HepG2 (cell line): ENCODE measurements around the gene TNS4. TPM values are rescaled to one million over a fixed set of nuclear protein-coding genes. Genes with fewer than 3 reads are reported as not detected.

ENCODE experiments used
- CBX2 ChIP-seq, 2 experiments: fragments of 200-600 bp in 1 of 2; sonication (generic); formaldehyde crosslinking in 1 of 2; IDR thresholded peaks; 2 replicates each; pipeline versions ENCODE4 v1.7.0 to v1.8.1; 2018 to 2022; ENCODE audit warnings: low read depth in 2 of 2, low read length in 1 of 2, mild to moderate bottlenecking in 1 of 2, missing genetic modification reagents in 1 of 2
- POGZ ChIP-seq: sonication (generic); formaldehyde crosslinking; IDR thresholded peaks from 2 replicates; pipeline ENCODE4 v1.4.0; 2020; ENCODE audit warnings: mild to moderate bottlenecking, missing genetic modification reagents
- SAP130 ChIP-seq: IDR thresholded peaks from 2 replicates; pipeline ENCODE4 v1.6.1; 2016; ENCODE audit warnings: low read depth
- ZBED4 ChIP-seq: sonication (generic); formaldehyde crosslinking; IDR thresholded peaks from 2 replicates; pipeline ENCODE4 v1.4.0; 2020; ENCODE audit warnings: missing genetic modification reagents, borderline replicate concordance
- ZNF3 ChIP-seq: IDR thresholded peaks from 2 replicates; pipeline ENCODE4 v1.7.0; 2017; ENCODE audit warnings: inconsistent platforms
- ZNF367 ChIP-seq: sonication (generic); formaldehyde crosslinking; IDR thresholded peaks from 2 replicates; pipeline ENCODE4 v1.4.0; 2020; ENCODE audit warnings: missing genetic modification reagents, borderline replicate concordance
- ZNF441 ChIP-seq: sonication (generic); formaldehyde crosslinking; IDR thresholded peaks from 2 replicates; pipeline ENCODE4 v1.7.0; 2021; ENCODE audit warnings: missing genetic modification reagents, borderline replicate concordance
- ZNF512 ChIP-seq: sonication (generic); formaldehyde crosslinking; IDR thresholded peaks from 2 replicates; pipeline ENCODE4 v1.4.0; 2020; ENCODE audit warnings: mild to moderate bottlenecking, missing genetic modification reagents
- ZNF878 ChIP-seq: sonication (generic); formaldehyde crosslinking; IDR thresholded peaks from 2 replicates; pipeline ENCODE4 v1.8.1; 2023; ENCODE audit warnings: mild to moderate bottlenecking, missing genetic modification reagents, moderate library complexity
- polyA plus RNA-seq, 8 experiments: library from polyadenylated mRNA; depleted of rRNA in 3 of 8; stranded (reverse) in 7 of 8; unstranded in 1 of 8; fragments of >200 nt; fragmentation: Illumina TruSeq in 4 of 8; extraction: Trizol in 4 of 8; gene quantifications; 2 replicates each; pipeline versions ENCODE4 v1.2.1 to v1.2.3, GENCODE V29; 2011 to 2016; ENCODE audit warnings: low read depth in 4 of 8, missing spikeins in 1 of 8, mixed read lengths in 1 of 8; ENCODE audit not compliant: insufficient read depth in 1 of 8
- total RNA-seq, 5 experiments: library from RNA; depleted of rRNA; stranded (reverse); fragments of >200 nt; fragmentation: Illumina TruSeq; extraction: Trizol; gene quantifications; 2 replicates each; pipeline ENCODE4 v1.2.3, GENCODE V29; 2016; ENCODE audit warnings: low read depth in 1 of 5

Gene TNS4
- total and polyA plus RNA-seq, 2 of the 13 experiments (the other 11 are each of a cell fraction or from before 2014, with no cell fraction given): 0.58 to 2.1 TPM

- TF ChIP-seq ZBED4 (CRISPR knock-in tag): no peak
- TF ChIP-seq POGZ (CRISPR knock-in tag): no peak
- TF ChIP-seq ZNF441 (CRISPR knock-in tag): no peak
- TF ChIP-seq ZNF512 (CRISPR knock-in tag): no peak
- TF ChIP-seq ZNF878: no peak
- TF ChIP-seq SAP130 (CRISPR knock-in tag): no peak
- TF ChIP-seq CBX2 (IDR thresholded peaks at IDR 0.05; ENCODE audit: low read depth, low read length): no peak
- TF ChIP-seq CBX2 (CRISPR knock-in tag; IDR thresholded peaks at IDR 0.05; ENCODE audit: low read depth): no peak
- no peak for TF ChIP-seq ZNF367 (CRISPR knock-in tag)
- TF ChIP-seq ZNF3 (CRISPR knock-in tag): no peak
Observed at GRCh38 chr17:40460604-40460967, 40.8 kb downstream of the TNS4 start (continued).
